ENCODE data around the gene DNAJC25.
"Not testable (repeated sequence)": the region's sequence is repeated elsewhere in the genome, so short reads cannot be mapped to it uniquely, and the experiment has no call there.

DNAJC25 gene

DNA sequence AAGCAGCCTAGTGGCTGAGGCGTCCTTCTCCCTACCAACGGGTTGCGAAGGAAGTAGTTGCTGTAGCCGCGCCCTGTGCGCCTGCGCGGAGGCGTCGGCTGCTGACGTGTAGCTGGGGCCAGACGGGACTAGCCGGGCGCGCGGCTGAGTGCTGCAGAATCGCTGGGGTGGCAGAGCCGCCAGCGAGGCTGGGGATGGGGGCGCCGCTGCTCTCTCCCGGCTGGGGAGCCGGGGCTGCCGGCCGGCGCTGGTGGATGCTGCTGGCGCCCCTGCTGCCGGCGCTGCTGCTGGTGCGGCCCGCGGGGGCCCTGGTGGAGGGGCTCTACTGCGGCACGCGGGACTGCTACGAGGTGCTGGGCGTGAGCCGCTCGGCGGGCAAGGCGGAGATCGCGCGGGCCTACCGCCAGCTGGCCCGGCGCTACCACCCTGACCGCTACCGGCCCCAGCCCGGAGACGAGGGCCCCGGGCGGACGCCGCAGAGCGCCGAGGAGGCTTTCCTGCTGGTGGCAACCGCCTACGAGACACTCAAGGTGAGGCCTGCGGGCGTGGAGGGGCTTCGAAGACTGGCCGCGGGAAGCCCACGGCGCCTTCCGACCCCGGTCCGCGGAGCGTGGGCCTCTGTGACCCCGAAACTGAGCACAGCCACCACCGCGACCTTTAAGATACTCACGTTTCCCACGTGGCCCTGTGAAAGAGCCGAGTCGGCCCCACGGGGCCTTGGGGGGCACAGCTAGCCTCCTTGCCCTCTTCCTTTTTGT lies at the start of gene DNAJC25:
TSS of gene DNAJC25 (plus strand) at position 121 of the 758 bp plus-strand sequence. CDS start at position 195, 74 bp downstream.
- DNase-seq (ENCODE audit: low read depth): peak; percentile 99

DNA sequence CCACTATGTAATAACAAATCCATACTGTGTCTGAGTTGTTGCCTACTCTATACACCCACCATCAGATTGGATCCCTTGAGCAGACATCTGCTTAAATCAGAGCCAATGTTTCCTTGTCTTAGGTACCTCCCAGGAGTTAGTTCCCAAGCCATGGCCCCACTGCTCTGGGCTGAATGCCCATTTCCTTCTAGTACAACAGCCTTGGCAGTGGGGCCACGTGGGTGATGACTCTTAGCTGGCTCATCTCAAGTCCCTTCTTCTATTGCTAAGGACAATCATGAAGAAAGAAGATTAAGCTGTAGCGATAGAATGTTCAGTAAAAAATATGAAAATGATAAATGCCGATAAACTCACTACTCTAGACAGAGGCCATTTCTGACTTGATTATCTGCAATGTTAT lies 48.2 kb upstream of the DNAJC25 start:
- peak; percentile 64 for DNase-seq (ENCODE audit: low read depth)

DNA sequence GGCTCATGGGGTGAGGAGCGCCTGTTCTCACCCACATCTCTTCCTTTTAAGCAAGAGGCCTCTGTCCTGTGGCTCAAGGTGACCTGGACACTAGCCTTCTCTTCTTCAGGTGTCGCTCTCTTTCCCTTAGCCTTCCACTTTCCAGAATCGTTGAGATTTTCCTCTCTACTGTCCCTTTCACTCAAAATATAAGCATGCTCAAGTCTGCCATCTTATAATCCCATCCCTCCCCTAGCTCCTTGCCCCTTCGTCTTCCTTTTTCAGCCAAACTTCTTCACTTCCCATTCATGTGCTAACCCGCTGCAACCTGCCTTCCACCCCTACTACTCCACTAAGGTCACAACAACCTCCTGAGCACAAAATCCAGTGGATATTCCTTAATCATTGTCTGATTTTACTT lies 44.8 kb upstream of the DNAJC25 start:
- DNase-seq (ENCODE audit: low read depth): no peak

DNA sequence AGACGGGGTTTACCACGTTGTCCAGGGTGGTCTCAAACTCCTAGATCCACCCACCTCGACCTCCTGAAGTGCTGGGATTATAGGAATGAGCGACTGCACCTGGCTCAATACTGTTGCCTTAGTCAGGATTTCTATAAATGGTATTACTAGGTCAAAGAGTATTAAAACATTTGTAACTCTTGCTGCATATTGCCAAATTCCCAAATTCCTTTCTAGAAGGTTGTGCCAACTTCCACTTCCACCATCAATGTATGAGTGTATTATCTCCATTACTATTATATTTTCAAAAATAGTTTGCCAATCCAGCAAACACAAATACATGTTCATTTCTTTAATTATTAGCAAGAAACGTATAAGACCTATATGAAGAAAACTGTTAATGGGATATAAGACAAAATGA lies 42.3 kb upstream of the DNAJC25 start:
- DNase-seq (ENCODE audit: low read depth): no peak

DNA sequence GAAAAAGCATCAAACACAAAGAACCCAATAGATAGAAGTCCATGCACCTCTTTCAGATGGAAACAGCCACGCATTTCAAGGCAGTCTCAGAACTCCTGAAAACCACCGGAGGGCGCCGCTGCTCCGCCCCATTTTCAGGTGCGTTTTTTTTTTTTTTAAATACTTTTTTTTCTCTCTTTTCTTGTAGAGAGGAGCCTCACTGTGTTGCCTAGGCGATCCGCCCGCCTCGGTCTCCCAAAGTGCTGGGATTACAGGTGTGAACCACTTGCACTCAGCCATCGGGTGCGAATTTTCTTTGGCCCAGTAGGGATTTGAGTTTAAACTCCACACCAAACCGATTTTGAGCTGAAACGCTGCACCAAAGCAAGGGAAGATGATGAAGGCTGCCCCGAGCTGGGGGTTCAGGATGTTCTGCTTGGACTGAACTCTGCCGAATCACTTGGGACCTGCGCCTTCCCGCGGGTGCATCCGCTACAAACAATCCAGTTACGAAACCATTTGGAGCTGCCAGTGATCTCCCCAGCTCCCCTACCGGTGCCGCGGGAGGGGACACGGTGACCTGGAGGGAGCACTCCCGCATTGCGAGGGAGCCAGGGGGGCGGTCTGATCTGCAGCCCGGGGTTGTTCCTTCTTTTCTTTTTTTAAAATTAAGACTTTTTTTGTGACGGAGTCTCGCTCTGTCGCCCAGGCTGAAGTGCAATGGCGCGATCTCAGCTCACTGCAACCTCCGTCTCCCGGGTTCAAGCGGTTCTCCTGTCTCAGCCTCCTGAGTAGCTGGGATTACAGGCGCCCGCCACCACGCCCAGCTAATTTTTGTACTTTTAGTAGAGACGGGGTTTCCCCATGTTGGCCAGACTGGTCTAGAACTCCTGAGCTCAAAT lies 33.0 kb upstream of the DNAJC25 start:
- DNase-seq (ENCODE audit: low read depth): peak; percentile 74

DNA sequence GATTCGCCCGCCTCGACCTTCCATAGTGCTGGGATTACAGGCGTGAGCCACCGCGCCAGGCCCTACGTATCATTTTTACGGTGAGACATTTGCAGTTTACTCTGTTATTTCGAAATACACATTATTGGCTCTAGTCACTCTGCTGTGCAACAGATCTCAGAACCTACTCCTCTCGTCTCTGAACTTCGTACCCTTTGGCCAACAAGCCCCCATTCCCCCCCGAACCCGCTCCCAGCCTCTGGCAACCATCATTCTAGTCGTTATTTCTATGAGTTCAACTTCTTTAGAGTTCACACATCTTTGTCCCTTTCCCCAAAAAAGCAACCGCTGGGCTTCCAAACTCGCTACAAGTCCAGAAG lies 32.4 kb upstream of the DNAJC25 start:
- peak; percentile 56 for DNase-seq (ENCODE audit: low read depth)

DNA sequence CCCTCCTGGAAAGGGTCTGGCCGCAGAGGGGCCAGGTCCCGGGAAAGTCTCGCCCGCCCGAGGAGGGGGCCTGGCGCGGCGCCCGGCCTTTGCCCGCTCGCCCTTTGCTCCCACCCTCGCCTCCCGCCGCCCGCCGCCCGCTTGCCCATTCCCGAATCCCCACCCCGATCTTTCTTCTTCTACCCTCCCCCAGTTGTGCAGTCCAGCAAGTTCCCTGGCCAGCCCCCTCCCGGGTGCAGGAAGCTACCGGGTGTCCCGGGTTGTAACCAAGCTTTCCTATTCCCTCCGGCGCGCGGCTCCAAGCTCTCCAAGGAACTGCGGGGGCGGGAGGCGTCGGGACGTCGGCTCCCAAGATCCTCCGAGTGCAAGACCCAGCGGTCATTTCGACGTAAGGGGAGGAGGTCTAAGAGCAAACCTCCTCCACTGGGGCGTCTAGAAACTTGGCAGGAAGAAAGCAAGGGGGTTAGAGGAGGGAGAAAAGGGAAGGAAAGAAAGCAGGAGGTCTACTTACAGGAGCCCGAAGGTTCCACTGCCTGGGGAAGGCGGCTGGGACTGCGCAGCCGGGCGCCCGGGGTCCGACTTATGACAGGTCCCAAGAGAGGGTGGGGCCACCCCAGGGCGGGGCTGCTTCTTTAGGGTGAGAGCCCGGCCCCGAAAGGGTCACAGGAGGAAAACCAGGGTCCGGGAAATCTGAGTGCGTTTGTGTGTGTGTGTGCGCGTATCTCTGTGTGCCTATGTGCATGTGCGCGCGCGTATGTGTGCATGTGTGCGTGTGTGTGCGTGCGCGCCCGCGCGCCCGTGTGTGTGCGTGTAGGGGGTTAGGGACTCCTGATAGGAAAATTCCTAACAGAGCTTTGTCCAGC lies 31.8 kb upstream of the DNAJC25 start, which contains the start of gene PTGR1:
TSS of gene PTGR1 (minus strand) at position 556 of the 863 bp plus-strand sequence. CDS start 2,225 bp downstream, outside the sequence.
- DNase-seq (ENCODE audit: low read depth): peak; percentile 93

DNA sequence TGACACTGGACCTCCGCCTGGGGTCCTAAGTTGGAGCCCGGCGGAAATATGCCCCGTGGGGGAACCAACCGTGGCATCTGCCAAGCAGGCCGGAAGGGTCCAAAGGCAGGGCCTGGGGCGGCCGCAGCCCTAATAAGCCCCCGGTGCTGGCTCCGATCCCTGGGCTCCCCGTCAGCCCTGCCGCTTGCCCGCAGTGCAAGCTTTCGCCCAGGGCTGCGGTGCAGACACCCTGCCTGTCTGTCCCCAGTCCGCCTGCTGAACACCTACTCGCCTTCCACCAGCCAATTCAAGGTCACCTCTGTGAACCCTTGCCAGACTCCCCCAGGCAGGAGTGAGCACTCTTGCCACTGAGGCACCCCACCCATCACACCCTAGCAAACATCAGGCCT lies 31.2 kb upstream of the DNAJC25 start:
- no peak for DNase-seq (ENCODE audit: low read depth)

DNA sequence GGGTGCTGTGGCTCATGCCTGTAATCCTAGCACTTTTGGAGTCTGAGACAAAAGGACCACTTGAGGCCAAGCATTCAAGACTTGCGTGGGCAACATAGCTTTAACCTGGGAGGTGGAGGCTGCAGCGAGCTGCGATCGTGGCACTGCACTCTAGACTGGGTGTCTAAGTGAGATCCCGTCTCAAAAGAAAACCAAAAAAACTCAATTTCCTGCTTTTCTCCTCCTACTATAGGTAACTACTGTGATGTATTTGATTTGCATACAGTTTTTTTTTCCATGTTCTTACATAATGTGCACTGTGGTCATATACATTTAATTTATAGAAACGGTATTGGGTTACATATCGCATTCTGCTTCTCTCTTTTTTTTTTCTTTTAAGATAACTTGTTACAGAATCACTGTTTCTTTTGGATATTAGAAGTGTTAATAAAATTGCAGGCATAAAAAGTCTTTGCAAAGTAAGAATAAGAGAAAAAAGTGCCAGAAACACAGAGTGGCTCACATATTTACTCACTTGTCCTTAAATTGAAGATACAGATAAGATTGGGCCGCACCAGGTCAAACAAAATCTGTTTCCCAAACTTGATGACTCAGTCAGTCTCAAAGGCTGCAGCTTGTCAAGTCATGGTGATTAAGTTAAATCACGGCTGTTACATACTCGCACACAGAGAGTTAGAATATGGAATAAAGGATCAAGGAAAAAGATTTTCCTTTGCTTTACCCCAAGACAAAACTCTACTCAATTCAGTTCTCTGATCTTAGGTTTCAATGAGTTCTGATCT lies 29.7 kb upstream of the DNAJC25 start:
- DNase-seq (ENCODE audit: low read depth): peak; percentile 57

DNA sequence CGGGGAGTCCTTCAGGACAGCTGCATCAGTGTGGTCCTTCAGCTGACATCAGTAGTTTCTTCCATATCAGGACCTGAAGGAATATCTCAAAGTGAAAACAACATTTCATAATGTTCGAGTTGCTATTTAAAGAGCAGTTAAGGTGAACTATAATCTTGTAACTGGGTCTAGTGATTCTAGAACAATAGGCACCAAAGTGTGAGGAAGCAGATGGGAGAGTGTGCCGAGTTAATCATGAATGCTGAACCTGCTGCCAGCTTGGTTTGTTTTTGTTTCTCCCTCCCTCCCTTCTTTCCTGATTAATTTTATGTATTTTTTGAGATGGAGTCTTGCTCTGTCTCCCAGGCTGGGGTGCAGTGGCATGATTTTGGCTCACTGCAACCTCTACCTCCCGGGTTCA lies 28.1 kb upstream of the DNAJC25 start:
- no peak for DNase-seq (ENCODE audit: low read depth)

DNA sequence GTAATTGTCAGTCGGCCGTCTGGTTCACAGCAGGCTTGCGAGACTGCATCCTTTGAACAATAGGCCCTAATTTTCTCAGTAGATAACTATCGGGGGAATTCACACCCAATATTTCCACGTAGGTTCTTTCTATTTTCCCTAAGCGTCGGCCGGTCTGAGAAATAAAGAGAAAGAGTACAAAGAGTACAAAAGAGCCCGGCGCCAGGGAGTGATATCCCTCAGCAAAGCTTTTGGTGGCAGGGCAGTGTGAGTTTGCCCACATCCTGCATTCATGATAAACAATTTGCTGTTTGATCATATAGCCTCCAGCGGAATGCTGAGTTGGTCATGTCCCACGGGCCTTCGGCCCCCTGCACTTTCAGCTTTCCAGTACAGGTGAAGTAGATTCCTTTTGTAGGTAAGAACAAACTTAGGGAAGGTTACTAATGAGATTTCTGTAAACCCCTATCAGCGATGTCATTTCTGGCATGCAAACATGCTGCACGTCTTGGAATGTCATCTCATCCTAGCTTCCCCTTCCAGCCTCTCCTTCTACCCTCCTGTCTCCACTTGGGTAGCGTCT lies 27.0 kb upstream of the DNAJC25 start:
- DNase-seq (ENCODE audit: low read depth): no peak

DNA sequence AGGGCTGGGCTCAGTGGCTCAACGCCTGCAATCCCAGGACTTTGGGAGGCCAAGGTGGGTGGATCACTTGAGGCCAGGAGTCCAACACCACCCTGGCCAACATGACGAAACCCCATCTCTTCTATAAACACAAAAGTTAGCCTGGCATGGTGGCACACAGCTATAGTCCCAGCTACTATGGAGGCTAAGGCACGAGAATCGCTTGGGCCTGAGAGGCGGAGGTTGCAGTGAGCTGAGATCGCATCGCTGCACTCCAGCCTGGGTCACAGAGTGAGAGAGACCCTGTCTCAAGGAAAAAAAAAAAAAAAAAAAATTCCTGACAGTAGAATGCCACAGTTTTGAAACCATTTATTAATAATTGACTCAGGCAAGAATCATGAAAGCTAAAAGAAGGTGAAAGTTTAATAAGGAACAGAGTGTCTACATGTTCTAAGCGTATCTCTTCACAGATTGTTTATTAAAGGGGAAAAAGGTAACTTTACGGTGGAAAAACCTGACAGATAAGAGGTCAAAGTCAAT lies 26.0 kb upstream of the DNAJC25 start:
- no peak for DNase-seq (ENCODE audit: low read depth)

DNA sequence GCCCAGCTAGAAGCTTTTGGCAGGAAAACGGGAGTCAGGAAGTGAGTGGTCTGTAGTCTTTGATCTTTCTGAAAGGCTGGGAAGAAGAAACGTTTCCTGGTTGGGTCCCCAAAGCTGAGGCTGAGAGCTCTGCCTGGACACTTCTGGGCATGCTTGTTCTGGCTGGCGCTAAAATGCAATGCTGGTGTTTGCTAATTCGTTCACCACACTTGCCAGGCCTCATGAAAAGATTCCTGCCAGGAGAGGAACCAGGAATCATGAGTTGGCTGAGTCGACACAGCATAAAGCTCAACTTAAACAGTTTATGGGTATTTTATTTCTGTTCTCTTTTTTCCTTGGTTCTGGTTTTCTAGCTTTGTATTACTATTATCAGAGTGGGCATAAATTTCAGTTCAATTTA lies 21.0 kb upstream of the DNAJC25 start:
- DNase-seq (ENCODE audit: low read depth): no peak

DNA sequence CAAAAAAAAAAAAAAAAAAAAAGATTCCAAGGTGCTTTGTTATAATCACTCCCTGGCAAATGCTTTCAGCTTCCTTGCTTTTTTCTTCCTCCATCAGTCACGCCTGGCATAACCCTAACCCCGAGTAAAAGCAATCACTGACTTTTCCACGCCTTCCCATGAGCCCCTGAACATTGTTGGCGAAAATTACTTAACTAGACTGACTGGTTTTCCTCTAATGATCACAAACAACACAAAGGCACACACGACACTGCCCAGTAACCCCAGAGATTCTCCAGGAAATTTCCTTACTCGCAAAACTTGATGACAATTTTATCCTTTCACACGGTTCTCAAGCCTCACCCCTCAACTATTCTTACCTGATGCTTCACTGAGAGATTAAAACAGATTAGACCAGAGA lies 20.3 kb upstream of the DNAJC25 start:
- DNase-seq (ENCODE audit: low read depth): no peak

DNA sequence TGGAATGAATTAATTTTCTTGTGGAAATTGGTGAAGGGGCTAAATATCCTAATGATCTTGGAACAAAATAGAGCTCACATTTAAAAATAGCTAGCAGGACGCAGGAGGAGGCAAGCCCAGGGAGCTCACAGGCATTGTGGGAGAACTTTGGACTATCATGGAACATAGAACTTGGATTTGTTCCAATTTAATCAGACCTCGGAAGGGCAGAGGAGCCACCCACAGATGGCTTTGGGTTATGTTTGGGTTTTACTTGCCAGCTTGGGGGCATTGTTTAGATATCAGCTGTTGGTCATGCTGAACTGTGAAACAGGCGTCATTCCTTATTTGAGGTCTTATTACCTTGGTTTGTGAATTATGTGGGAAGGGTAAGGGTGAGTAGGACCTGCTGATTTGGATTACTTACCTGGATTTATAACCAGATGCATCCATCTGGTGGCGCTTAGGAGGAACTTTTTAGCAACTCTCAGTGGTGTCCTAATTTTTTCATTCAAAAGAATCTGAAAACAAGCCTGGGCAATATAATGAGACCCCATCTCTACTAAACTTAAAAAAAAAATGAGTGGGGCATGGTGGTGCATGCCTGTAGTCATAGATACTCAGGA lies 17.6 kb upstream of the DNAJC25 start:
- DNase-seq (ENCODE audit: low read depth): no peak

DNA sequence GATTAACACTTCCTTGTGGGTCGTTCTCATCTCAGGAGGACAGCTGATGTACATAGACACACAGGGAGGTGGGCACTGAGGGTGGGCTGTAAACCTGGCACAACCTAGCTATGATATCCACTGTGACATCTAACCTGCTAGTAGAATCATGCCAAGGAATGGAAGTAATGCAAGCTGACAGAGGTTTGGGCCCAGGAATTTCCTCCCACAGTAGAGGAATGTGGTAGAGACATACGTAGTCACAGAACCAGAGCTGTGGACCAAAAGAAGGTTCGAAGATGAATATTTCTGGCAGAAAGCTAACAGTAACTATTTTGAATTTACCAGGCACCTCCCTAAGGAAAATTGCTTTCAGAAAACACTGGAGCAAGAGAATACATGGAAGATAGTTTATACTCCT lies 15.2 kb upstream of the DNAJC25 start:
- DNase-seq (ENCODE audit: low read depth): no peak

DNA sequence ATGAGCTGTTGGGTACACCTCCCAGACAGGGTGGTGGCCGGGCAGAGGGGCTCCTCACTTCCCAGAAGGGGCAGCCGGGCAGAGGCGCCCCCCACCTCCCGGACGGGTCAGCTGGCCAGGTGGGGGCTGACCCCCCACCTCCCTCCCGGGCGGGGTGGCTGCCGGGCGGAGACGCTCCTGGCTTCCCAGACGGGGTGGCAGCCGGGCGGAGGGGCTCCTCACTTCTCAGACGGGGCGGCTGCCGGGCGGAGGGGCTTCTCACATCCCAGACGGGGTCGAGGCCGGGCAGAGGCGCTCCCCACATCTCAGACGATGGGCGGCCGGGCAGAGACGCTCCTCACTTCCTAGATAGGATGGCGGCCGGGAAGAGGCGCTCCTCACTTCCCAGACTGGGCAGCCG lies 13.8 kb upstream of the DNAJC25 start:
- DNase-seq (ENCODE audit: low read depth): not testable (repeated sequence)

DNA sequence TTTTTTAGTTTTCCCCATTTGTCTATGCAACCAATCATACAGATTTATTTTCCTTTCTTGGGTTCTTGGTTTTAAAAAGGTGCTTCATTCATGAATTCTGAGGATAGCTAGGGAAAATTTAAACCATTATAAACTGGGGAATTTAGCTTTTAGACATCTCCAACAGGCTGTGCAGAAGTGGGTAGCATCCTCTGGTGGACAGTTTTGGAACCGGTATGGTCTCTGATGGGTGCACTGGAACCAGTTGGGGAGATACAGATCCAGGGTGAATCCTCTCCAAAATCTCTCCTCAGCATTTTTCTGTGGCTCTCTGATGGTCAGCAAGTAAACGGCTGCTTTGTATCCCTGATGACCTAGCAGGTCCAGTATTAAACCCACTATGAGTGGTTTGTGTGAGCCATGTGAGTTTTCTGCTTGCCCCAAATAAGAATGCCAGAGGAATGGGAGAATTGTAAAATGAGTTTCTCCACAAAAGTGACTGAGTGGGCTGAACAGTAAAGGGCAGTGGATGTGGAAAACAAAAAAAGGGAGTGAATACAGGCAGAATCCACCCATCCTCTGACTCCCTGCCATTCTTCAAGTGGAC lies 9.1 kb upstream of the DNAJC25 start:
- peak; percentile 61 for DNase-seq (ENCODE audit: low read depth)

DNA sequence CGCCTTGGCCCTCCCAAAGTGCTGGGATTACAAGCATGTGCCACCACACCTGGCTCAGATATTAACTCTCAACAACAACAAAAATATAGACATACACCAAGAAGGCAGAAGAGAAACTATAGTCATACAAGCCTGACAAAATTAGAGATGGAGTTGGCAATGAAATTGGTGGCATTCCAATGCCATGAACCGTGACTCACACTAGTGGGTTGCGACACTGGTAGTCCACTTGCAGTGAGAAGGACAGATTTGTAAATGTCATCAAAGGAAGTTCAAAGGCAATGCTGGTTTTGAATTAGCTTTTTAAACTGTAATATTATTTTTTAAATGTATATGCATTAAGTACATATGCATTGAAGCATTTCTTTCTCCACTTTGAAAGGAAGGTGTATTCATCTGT lies 8.5 kb upstream of the DNAJC25 start:
- DNase-seq (ENCODE audit: low read depth): peak; percentile 81

Measured in ELR (cell line).